HG03460 (cell line): ENCODE data around the gene DFFB.
A peak's percentile ranks its signal among the peaks of the same experiment; 100 is the strongest.

Experiments
- ATAC-seq: cut with Tn5 transposase; IDR thresholded peaks from one replicate; pipeline ENCODE4 v1.9.1; 2021; ENCODE audit not compliant: unreplicated experiment

The DFFB gene

DNA sequence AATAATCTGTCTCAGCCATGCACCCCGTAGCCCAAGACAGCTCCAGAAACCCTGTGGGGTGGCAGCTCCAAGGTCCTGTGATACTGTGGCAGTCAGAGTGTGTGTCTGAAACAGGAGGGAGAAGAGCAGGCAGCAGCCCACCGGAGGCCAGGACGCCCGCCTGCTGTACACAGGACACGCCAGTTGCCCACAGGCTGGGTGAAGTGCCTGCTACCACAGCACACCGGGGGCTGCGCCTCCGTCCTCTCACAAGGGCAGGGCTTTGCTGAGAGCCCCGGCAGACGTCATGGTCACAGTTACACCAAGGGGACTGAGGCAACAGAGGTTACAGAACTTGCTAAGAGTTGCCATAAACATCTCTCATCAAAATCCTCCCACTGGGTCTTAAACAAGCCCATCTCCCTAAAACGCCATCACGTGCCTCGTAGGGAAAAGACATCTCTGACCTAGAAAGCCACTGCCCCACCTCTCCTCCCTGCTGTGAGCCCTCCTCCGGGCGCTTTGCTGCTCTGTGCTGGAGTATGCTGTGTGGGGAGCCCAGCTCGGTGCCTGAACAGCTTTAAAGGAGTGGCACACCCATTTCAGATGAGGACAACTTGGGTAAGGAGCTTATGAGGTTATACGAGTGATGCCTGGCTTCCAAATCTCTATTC lies 37.5 kb downstream of the DFFB start:
- no peak for ATAC-seq

DNA sequence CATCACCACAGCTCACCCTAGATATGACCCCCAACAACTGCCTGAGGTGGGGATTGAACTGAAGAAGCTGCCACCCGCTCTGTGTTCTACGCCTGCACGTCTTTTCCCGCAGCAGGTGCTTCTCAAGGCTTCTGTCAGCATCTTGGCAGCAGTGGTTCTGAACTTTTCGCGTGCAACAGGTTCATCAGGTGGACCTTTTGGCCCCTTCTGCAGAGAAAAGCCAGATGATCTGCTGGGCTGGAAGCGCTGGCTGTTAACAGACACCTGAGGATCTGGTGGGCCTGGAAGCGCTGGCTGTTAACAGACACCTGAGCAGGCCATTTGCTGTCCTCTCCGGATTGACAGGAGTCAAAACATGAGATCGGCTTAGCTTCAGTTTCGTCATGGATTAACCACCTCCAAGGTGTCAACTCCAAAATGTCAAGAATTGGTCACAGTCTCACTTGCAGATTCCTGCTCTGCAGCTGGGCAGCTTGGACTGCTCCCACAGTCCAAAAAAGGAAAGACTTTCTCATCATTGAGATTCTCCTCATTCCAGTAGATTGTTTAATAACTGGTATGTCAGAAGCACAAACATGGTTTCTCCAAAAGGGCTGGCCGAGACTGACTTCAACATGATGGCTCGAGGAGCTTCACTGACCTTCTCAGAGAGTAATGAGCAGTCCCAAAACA lies 38.1 kb downstream of the DFFB start:
- no peak for ATAC-seq

DNA sequence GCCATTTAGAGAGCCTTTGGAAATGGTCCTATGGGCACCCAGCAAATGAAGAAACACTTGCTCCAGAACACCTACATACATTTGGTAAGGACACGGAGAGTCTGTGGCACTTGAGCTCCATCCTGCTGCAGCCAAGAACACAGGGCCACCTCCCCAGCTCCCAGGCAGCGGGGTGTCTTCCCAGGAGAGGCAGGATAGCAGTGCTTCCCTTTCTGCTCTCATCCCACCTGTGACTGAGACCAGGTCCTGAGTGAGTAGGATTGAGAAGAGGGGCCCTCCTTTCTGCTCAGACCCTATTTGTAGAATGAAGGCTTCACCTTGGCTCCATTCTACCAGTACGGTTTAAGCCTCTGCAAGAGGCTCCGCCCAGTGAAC lies 38.7 kb downstream of the DFFB start:
- ATAC-seq = no peak

DNA sequence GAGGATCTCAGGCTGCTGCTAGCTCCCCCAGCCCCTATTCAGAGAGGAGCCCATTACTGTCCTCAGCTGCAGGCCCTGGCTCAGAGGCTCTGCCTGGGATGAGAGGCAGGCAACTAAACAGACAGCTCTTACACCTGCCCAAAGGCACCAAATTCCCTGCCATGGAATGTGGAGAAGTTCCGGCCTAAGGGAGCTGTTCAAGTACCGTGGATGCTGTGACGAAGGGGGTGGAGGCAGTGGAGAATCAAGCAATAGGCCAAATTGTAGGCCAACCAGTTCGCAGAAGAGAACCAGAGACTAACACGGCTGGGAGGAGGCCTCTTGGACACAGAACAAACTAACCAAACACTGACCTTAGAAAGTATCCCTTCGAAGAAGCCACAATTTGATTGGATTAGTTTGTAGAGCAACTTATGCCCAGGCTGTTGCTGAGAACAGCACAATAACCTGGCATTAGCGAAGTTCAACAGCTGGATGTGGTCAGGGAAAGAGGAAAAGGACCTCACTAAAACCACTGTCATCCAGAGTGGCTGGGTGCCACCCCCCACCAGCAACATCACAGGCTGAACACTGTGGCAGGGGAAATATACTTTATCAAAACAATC lies 39.2 kb downstream of the DFFB start:
- ATAC-seq = no peak

DNA sequence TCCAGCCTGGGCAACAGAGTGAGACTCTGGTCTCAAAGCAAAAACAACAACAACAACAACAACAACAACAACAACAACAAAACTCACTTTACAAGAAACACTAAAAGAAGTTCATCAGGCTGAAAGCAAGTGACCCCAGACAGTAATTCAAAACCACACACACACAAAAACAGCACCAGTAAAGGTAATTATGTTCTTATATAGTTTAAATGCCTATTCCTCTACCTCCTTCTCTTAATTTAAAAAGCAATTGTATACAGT lies 41.1 kb downstream of the DFFB start:
- ATAC-seq = no peak

DNA sequence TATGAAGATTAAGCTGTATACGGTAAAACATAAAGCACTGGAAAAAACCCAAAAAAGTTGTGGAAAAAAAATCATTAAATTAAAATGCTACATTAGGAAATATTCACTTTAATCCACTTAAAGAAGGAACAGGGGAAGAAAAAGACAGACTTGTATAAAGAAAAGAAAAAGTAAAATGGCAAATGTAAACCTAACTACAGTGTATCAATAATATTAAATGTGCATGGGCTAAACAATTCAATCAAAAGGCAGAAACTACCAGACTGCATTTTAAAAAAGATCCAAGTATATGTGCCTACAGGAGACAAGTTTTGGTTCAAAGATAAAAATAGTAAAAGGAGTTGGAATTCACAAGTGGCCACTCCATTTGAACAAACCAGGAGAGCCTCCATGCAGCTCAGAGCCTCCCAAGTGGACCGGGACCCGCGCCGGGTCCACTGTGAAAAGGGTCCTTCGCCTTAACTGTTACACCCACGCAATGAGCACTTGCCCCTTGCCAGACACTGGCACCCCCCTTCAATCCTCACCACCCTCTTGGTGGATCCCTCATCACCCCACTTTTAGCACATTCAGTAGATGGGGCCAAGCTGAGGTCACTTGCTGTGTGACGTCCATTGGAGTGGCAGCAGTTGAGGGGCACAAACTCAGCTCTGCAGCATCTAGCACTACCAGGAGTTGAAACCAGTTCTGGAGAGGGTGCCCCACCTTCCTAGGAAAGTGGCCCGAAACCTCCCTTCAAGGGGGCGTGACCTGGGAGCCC lies 41.9 kb downstream of the DFFB start:
- ATAC-seq = no peak

DNA sequence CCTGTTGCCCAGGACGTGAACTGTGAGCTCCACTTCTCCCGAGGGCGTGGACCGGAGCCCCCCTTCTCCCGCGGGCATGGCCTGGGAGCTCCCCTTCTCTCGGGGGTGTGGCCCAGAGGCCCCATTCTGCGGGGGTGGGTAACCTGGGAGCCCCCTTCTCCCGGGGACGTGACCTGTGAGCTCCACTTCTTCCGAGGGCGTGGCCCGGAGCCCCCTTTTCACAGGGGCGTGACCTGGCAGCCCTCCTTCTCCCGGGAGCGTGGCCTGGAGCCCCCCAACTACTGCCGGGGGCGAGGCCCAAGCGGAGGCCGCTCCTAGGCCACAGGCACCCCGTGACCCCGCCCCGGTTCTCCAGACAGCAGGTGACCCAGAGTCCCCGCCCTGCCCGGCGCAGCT lies 42.5 kb downstream of the DFFB start:
- ATAC-seq = peak; percentile 8

DNA sequence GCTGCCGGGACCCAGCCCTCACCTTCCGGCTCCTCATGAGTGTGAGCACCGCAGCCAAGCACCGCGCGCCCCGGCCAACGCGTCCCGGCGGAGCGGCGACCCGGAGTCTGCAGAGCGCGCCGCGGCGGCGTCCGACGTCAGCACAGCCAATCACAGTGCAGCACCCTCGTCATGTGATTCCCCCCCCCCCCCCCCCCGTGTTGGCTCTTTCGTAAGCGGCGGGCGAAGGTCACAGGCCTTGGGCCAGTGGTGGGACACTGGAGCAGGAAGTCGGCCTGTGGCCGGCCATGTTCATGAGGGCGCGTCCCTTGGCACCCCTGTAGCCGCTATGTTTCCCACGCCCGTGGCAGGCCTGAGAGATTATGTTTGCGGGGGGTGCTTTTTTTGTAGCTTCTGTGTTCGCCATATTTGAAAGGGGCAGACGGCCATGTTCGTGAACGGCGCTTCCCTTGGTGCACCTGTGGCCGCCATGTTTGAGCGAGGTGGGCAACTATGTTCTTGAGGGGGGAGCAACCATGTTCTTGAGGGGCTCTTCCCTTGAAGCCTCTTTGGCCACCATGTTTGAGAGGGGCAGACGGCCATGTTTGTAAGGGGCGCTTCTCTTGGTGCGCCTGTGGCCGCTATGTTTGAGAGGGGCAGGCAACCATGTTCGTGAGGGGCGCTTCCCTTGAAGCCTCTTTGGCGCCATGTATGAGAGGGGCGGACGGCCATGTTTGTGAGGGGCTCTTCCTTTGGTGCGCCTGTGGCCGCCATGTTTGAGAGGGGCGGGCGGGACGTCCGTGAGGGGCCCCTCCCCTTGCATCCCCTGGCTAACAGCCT lies 43.1 kb downstream of the DFFB start, which contains the start of gene C1orf174:
C1orf174 (minus strand) TSS at position 123 of the 819 bp plus-strand sequence; CDS start at position 37, 86 bp downstream.
- peak; percentile 67 for ATAC-seq

DNA sequence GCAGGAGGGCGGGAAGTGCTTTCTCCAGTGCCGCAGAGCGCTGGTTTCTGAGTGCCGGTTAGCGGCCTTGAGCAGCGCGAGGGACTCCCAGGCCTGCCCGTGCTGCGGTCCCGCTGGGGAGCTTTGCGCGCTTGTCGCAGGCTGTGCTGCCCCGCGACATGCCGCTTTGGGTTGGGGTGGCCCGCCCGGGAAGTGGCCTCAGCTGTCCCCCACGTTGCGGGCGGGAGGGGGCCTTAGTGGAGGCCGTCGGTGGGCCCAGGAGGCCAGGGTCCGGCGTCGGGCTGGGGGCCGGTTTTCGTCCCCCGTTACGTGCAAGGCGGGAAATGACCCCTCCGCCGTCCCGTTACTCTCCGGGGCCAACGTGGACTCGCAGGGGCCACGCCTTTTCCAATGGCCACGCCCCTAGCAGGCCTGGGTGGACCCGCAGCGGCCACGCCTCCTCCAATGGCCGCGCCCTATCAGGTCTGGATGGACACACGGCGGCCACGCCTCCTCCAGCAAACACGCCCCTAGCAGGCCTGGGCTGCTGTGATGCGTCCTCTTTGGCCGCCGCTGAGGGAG lies 43.8 kb downstream of the DFFB start:
- peak; percentile 52 for ATAC-seq

DNA sequence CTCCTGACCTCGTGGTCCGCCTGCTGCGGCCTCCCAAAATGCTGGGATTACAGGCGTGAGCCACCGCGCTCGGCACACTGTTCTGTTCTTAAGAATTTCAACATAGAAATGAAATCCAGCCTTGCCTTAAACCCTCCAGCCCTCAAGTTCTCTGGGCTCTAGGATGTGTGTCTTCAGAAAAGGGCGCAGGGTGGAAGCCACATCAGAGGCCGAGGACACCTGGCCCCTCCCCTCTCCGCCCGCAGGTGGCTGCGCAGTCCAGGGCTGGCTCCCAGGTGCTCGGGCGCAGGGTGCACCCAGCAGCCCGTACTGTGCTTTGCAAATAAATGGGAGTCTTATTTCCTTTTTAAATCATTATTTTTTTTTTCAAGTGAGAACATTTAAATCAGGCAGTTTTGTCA lies 44.8 kb downstream of the DFFB start:
- ATAC-seq = no peak

DNA sequence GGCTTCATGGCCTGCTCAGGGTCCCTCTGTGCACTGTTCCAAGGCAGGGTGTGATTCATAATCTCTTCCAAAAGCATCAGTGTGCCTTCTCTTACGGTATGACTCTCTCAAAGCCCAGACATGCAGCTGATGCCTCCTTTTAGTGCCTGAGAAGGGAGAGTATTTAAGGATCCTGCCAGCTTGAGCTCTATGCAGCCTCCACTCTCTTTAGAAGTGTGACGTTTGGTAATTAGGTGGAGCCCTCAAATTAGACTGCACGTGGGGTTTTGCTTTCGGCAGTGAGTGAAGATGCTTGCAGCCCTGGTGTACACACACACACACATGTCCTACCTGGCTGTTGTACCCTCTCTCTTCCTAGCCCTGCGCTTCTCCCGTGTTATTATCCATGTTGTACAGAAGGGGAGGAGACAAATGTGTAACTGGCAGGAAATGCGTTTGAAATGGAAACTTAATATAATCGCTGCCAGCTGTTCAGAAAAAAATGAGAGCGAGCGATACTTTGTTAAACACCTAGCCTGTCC lies 45.4 kb downstream of the DFFB start:
- no peak for ATAC-seq

DNA sequence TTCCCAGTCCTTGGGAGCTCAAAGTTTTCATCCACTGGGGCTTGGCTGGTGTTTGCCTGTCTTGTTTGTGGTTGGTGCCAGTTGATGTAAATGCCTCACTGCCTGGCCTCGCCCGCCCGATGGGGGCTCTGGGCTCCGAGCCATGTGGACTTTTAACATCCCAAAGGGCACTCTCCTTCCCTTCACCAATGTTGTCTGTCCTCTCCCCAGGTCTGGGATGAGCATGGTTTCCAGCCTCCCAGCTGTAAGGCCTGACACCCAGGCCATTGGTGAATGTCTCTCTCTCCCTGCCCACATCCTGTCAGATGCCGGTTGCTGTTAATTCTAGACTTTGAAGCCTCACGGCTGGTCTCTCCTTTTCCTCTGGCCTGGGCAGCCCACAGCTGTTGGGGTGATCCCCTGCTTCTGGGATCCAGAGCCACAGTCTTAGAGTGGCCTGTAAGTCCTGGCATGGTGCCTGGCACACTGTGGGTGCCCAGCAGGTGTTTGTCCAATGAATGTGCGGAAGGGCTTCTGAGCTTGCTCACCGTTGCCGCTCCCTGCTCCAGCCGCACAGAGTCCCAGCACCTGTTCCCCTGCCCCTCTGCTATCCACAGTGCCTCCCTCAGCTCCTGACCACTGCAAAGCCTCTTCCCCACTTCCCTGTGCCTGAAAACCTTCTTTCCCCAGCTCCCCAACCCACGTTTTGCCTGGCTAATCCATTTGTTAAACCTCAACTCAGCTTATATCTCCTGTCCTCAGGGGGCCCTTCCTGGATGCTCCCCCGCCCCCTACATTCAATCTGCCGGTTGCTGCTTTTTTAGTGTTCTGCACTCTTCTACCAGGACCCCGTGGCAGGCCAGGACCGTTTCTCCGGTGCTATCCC lies 46.1 kb downstream of the DFFB start:
- ATAC-seq = no peak

DNA sequence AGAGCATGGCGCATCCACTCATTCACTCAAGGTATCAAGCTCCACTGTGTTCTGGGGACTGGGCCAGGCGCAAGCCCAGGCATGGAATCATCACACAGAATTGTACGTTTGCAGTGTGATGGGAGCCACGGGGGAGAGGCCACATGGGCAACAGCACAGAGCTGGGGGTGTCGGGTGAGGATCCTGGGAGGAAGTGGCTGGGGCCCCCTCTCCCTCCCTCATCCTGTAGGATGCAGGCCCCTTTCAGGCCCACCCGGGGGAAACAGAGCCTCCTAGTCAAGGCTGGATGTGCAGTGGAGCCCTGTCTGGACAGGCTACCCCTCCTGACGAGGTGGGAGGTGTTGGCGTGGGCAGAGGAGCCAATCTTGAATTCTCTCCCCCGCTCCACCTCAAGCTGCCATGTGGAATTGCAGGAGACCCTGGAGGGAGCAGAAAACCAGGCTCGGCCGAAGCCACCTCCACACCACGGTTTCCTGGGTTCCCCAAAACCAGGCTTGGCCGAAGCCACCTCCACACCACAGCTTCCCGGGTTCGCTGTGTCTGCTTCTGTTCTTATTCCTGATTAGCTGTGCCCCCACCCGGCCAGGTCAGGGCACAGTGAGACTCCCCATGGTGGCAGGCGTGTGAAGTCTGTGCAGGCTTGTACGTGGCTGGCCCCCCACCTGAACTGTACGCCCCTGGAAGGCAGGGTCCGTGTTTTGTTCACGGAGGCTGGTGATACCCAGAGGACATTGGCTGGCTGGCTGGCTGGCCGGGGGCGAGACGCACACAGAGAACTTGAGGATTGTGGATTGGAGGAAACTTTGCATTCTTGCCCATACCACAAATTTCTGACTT lies 46.9 kb downstream of the DFFB start:
- no peak for ATAC-seq

DNA sequence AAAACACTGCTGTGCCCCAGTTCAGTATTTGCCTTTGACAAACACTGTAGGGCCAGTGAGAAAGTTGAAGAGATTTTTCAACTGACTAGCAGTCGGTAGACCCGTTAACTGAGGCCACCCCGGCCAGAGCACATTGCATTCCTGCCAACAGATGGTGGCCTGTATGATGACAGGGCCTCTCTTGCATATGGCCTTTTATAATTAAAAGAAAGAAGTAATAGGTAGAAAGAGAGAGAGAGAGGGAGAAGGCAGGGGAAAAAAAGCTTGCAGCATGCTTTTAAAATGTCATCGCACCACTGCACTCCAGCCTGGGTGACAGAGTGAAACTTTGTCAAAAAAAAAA lies 47.5 kb downstream of the DFFB start:
- ATAC-seq = no peak

DNA sequence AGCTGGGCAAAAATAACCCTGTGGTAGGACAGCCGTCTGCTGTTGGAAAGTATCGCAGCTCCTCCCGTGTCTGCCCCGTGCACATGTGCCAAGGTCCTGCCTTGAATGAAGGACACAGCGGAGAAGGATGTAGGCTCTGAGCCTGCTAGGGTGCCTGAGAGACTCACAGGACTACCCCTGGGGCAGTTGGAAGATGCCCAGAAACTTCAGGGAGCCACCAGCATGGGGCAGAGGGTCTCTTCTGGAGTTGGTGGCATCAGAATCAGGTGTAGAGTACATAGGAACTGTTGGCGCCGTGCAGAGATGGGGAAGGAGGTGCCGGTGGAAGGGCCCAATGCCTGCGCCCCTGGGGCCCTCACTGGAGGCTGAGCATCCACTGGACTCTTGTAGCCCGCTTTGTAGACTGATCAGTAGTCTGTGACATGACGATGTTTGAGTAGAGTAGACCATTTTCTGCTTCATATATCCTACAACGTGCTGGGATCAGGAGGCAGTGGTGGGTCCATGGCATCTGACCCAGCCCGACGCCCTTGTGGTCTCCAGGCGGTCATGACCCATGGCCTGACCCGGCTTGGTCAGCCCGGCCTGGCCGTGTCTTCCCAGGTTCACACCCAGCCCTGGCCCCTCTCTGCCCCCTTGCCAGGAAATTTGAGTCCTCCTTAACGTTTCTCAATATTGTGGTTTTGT lies 48.1 kb downstream of the DFFB start:
- ATAC-seq = no peak

DNA sequence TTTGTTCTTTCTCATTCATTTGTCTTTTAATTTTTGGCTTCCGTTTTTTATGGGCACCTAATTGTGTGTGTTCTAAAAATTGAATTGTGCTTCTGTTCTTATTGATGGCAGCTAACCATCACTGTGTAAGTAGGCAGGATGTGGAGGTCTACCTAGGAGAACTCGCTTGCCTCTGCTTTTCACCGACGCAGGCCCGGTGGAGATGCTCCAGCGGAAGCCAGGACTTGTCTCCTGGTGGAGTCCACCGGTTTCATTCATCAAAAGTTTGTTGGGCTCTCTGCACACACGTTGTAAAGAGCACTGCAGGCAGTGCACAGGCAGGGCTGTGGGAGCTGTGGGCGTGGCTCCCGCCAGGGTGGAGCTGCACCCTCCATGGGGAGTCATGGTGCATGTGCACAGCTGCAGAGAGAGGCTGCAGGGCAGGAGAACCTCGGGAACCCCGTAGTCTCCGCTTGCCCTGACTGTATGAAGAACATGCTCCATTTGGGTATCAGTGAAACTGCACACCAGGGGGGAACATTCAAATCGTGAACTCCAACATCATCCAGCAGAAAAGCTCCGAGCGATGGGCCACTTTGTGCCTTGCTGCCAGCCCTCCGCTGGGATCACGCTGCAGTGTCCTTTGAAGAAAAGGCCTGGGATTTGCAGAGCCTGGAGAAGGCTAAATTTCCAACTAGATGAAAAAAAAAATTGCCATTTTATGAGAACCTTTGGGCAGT lies 48.8 kb downstream of the DFFB start:
- ATAC-seq = no peak

DNA sequence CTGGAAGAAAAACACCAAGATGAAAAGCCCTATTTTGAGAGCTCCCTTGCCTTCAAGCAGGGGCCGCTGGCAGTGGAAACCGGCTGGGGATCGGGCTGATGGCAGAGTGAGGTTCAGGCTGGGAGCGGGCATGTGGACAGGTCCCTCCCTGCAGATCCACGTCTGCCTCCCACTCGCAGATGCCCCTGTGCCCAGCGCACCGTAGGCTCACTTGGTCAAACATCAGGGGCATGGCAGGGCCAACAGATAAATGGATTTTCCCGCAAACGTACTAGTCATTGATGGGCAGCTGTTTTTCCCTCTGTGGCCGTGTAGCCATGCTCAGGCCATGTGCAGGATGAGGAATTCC lies 49.4 kb downstream of the DFFB start:
- no peak for ATAC-seq

DNA sequence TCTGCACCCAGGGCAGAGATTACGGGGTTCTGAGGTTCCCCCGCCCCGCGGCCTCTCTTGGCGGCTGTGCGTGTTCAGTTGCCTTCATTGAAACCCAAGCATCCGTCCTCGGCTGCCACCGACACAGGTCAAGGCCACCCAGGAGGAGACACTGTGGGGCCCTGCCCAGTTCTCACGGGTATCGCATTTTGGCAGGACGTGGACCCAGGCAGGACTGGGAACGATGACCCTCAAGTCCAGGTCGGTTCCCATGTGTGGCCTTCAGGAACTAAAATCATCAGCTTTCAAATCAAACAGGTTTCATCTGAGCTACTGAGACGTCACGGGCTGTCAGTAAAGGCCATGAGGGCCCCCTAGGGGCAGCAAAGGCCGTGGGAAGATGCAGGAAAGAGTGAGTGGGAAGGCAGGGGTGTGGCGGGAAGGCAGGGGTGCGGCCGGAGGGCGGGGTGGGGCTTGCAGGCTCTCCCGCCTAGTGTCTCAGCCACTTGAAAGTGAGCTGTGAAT lies 49.8 kb downstream of the DFFB start:
- no peak for ATAC-seq
